ENCODE measurements around the gene PITPNM3. TPM values are rescaled to one million over a fixed set of nuclear protein-coding genes. Genes with fewer than 3 reads are reported as not detected.
"Not testable (repeated sequence)": the region's sequence is repeated elsewhere in the genome, so short reads cannot be mapped to it uniquely, and the experiment has no call there.

PITPNM3 gene
- total RNA-seq, 1 donor from 2014 or later, result 0.72 TPM

DNA sequence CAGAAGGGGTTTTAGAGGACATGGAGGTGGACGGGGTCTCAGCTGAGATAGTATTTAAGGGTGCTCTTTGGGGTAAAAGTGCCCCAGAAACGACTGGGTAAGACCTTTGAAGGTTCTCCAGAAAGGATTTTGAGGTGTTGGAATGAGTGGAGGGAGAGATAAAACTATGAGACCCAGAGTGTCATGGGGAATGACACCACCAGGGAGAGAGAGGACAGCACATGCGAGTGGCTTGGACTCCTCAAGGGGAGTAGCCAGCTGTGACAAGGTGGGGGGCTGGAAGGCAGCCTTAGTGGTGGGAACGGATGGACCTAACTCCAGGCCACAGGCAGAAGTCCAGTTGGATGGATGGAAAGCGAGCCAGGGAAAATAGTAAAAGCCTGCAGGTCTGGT is 19.2 kb upstream of the PITPNM3 start:
- H3K4me3 Mint-ChIP-seq (ENCODE audit: unreplicated experiment), result peak overlapping the region; percentile 4
- peaks cover 9% of the 10 kb centered on the region for H3K27me3 Mint-ChIP-seq (ENCODE audit: unreplicated experiment)
- peaks cover 35% of the 10 kb centered on the region for H3K36me3 Mint-ChIP-seq (ENCODE audit: low read depth, unreplicated experiment)
- TF ChIP-seq, protein P1, sequence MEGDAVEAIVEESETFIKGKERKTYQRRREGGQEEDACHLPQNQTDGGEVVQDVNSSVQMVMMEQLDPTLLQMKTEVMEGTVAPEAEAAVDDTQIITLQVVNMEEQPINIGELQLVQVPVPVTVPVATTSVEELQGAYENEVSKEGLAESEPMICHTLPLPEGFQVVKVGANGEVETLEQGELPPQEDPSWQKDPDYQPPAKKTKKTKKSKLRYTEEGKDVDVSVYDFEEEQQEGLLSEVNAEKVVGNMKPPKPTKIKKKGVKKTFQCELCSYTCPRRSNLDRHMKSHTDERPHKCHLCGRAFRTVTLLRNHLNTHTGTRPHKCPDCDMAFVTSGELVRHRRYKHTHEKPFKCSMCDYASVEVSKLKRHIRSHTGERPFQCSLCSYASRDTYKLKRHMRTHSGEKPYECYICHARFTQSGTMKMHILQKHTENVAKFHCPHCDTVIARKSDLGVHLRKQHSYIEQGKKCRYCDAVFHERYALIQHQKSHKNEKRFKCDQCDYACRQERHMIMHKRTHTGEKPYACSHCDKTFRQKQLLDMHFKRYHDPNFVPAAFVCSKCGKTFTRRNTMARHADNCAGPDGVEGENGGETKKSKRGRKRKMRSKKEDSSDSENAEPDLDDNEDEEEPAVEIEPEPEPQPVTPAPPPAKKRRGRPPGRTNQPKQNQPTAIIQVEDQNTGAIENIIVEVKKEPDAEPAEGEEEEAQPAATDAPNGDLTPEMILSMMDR (IDR thresholded peaks at IDR 0.05; ENCODE audit: unreplicated experiment), result no peak
- H3K27ac Mint-ChIP-seq (ENCODE audit: unreplicated experiment), result peak overlapping the region; percentile 46
- DNase-seq (ENCODE audit: low spot score), result no peak
- H3K4me1 Mint-ChIP-seq (ENCODE audit: unreplicated experiment), result peaks cover 22% of the 10 kb centered on the region
- H3K9me3 Mint-ChIP-seq (ENCODE audit: unreplicated experiment), result no peaks in the 10 kb centered on the region

DNA sequence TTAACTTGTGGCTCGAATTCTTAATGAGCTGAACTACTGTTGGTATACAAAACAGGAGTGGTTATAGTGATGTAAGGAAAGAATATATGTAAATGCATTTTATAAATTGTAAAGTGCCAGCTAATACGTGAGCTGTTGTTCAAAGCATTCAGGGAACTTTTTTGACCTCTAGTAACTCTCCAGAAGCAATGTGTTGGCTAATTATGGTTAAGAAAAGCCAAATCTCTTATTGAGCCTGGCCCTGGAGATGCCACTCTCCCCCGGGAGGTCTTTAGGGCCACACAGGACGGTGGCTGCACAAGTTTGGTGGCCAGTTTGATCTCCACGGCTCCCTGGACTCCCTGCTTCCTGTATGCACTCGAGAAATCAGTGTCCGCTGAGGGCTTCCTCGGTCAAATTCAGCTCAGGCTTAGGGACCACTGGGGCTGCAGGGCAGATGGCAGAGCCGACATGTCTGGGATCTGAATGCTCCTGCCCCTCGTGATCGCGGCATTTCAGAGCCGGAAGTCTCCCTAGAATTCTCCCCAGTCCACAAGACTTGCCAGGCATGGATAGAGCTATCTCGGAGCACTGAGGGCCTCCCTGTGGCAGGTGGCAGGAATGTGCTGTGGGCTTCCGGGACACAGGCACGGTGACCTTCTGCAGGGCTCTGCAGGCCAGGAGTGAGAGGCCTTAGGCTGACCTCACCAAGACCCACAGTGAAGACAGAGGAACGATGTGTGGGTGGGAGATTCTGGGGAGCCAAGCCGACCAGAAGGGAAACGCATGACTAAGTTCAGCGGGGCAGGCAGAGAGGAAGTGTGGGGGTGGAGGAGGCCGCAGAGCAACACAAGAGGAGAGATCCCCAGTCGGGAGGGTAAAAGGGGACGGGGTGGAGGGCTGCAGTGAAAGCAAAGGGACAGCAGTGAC is 18.6 kb upstream of the PITPNM3 start:
- peaks cover 26% of the 10 kb centered on the region for H3K4me1 Mint-ChIP-seq (ENCODE audit: unreplicated experiment)
- no peak for DNase-seq (ENCODE audit: low spot score)
- no peak overlapping the region for H3K27ac Mint-ChIP-seq (ENCODE audit: unreplicated experiment)
- peaks cover 35% of the 10 kb centered on the region for H3K36me3 Mint-ChIP-seq (ENCODE audit: low read depth, unreplicated experiment)
- no peak overlapping the region for H3K4me3 Mint-ChIP-seq (ENCODE audit: unreplicated experiment)
- TF ChIP-seq, protein P1 (IDR thresholded peaks at IDR 0.05; ENCODE audit: unreplicated experiment), result no peak
- peaks cover 9% of the 10 kb centered on the region for H3K27me3 Mint-ChIP-seq (ENCODE audit: unreplicated experiment)
- H3K9me3 Mint-ChIP-seq (ENCODE audit: unreplicated experiment), result no peaks in the 10 kb centered on the region

- H3K4me1 Mint-ChIP-seq (ENCODE audit: unreplicated experiment), result peaks cover 28% of the 10 kb centered on the region
- no peak overlapping the region for H3K4me3 Mint-ChIP-seq (ENCODE audit: unreplicated experiment)
- TF ChIP-seq, protein P1 (IDR thresholded peaks at IDR 0.05; ENCODE audit: unreplicated experiment), result no peak
- DNase-seq (ENCODE audit: low spot score), result no peak
- peaks cover 9% of the 10 kb centered on the region for H3K27me3 Mint-ChIP-seq (ENCODE audit: unreplicated experiment)
- H3K36me3 Mint-ChIP-seq (ENCODE audit: low read depth, unreplicated experiment), result peaks cover 31% of the 10 kb centered on the region
- H3K9me3 Mint-ChIP-seq (ENCODE audit: unreplicated experiment), result no peaks in the 10 kb centered on the region
- H3K27ac Mint-ChIP-seq (ENCODE audit: unreplicated experiment), result no peak overlapping the region
These were observed 17.8 kb upstream of the PITPNM3 start for GRCh38 chr17:6573982-6574686.

- H3K27me3 Mint-ChIP-seq (ENCODE audit: unreplicated experiment), result peaks cover 10% of the 10 kb centered on the region
- not testable (repeated sequence) for H3K4me3 Mint-ChIP-seq (ENCODE audit: unreplicated experiment); H3K27ac Mint-ChIP-seq (ENCODE audit: unreplicated experiment); H3K9me3 Mint-ChIP-seq (ENCODE audit: unreplicated experiment); DNase-seq (ENCODE audit: low spot score)
- H3K36me3 Mint-ChIP-seq (ENCODE audit: low read depth, unreplicated experiment), result peaks cover 25% of the 10 kb centered on the region
- H3K4me1 Mint-ChIP-seq (ENCODE audit: unreplicated experiment), result peaks cover 28% of the 10 kb centered on the region
These were observed 17.1 kb upstream of the PITPNM3 start for GRCh38 chr17:6573495-6573894.

GRCh38 chr17:6572972-6573370 is 16.6 kb upstream of the PITPNM3 start:
- H3K27ac Mint-ChIP-seq (ENCODE audit: unreplicated experiment), result no peak overlapping the region
- peaks cover 33% of the 10 kb centered on the region for H3K4me1 Mint-ChIP-seq (ENCODE audit: unreplicated experiment)
- H3K9me3 Mint-ChIP-seq (ENCODE audit: unreplicated experiment), result no peaks in the 10 kb centered on the region
- no peak for DNase-seq (ENCODE audit: low spot score)
- peaks cover 21% of the 10 kb centered on the region for H3K36me3 Mint-ChIP-seq (ENCODE audit: low read depth, unreplicated experiment)
- peaks cover 11% of the 10 kb centered on the region for H3K27me3 Mint-ChIP-seq (ENCODE audit: unreplicated experiment)
- H3K4me3 Mint-ChIP-seq (ENCODE audit: unreplicated experiment), result no peak overlapping the region
- TF ChIP-seq, protein P1 (IDR thresholded peaks at IDR 0.05; ENCODE audit: unreplicated experiment), result no peak

Data from endothelial cell (in vitro differentiated cells).